Gastroesophageal sphincter (tissue), 3 donors: Measurements from ENCODE around the gene MTG2.

Experiments used
- CTCF ChIP-seq, 4 experiments: fragments of 200-600 bp in 2 of 4; fragments of 450-650 bp in 2 of 4; sonication (generic) in 1 of 4; IDR thresholded peaks; one replicate each; pipeline ENCODE4 v1.5.1; 2017 to 2019; ENCODE audit warnings: antibody characterized with exemption in 4 of 4, mild to moderate bottlenecking in 2 of 4, moderate library complexity in 2 of 4
- EP300 ChIP-seq: sonication (generic); formaldehyde crosslinking; IDR thresholded peaks from one replicate; pipeline ENCODE4 v1.6.1; 2017; ENCODE audit warnings: antibody characterized with exemption, mild to moderate bottlenecking
- POLR2A ChIP-seq, 2 donors: fragments of 450-650 bp; IDR thresholded peaks; one replicate each; pipeline ENCODE4 v1.6.1; 2017; ENCODE audit warnings: antibody characterized with exemption in 2 of 2, mild to moderate bottlenecking in 2 of 2, moderate library complexity in 1 of 2
- POLR2AphosphoS5 ChIP-seq: sonication (generic); formaldehyde crosslinking; IDR thresholded peaks from one replicate; pipeline ENCODE4 v1.6.1; 2017; ENCODE audit warnings: antibody characterized with exemption

- TF ChIP-seq CTCF (IDR thresholded peaks at IDR 0.05) (no peak), POLR2A (IDR thresholded peaks at IDR 0.05) (no peak), POLR2AphosphoS5 (no peak), EP300 (no peak)
Observed at GRCh38 chr20:62183426-62184142, 756 bp downstream of the MTG2 start.
